Ishikawa (cell line): ENCODE measurements around the gene LHPP.

ENCODE experiments used
- CEBPB ChIP-seq: IDR thresholded peaks from 2 replicates; pipeline ENCODE4 v1.6.1; 2012
- EP300 ChIP-seq: IDR thresholded peaks from 2 replicates; pipeline ENCODE4 v1.6.1; 2012; ENCODE audit warnings: borderline replicate concordance
- FOXM1 ChIP-seq: IDR thresholded peaks from 2 replicates; pipeline ENCODE4 v1.6.1; 2012; ENCODE audit warnings: low read depth, borderline replicate concordance
- MAX ChIP-seq: IDR thresholded peaks from 2 replicates; pipeline ENCODE4 v1.6.1; 2012
- RAD21 ChIP-seq: IDR thresholded peaks from 2 replicates; pipeline ENCODE4 v1.6.1; 2012; ENCODE audit warnings: low read depth
- REST ChIP-seq: IDR thresholded peaks from 2 replicates; pipeline ENCODE4 v1.6.1; 2012; ENCODE audit warnings: low read depth, mild to moderate bottlenecking
- TAF1 ChIP-seq: IDR thresholded peaks from 2 replicates; pipeline ENCODE4 v1.6.1; 2012; ENCODE audit warnings: low read depth, mild to moderate bottlenecking
- YY1 ChIP-seq: IDR thresholded peaks from 2 replicates; pipeline ENCODE4 v1.6.1; 2012; ENCODE audit warnings: low read depth
- ZBTB7A ChIP-seq: IDR thresholded peaks from 2 replicates; pipeline ENCODE4 v1.6.1; 2012; ENCODE audit warnings: low read depth

- no peak for TF ChIP-seq RAD21
- TF ChIP-seq MAX: no peak
- TF ChIP-seq REST: no peak
- TF ChIP-seq CEBPB: no peak
- no peak for TF ChIP-seq EP300
- TF ChIP-seq TAF1: no peak
- no peak for TF ChIP-seq FOXM1
- TF ChIP-seq YY1: no peak
- no peak for TF ChIP-seq ZBTB7A
Observed at GRCh38 chr10:124508907-124509454, 47.4 kb downstream of the LHPP start.
